ENCODE results near the gene KLF13. TPM values are rescaled to one million over a fixed set of nuclear protein-coding genes. Genes with fewer than 3 reads are reported as not detected.
"Not testable (repeated sequence)": the region's sequence is repeated elsewhere in the genome, so short reads cannot be mapped to it uniquely, and the experiment has no call there.

Gene KLF13
- total RNA-seq, 1 donor from 2014 or later = 44.6 TPM

GRCh38 chr15:31352911-31353811, 26.5 kb downstream of the KLF13 start:
- H3K9me3 Mint-ChIP-seq = no peaks in the 10 kb centered on the region
- peak overlapping the region; percentile 12 for H3K4me3 Mint-ChIP-seq
- no peak for TF ChIP-seq CTCF (conservative IDR thresholded peaks at IDR 0.05)
- peaks cover 48% of the 10 kb centered on the region for H3K4me1 Mint-ChIP-seq
- no peak for DNase-seq (ENCODE audit: low read depth, low spot score)
- H3K27ac Mint-ChIP-seq (ENCODE audit: unreplicated experiment) = peak overlapping the region; percentile 14
- no peaks in the 10 kb centered on the region for H3K36me3 Mint-ChIP-seq (ENCODE audit: low read depth)
- no peaks in the 10 kb centered on the region for H3K27me3 Mint-ChIP-seq (ENCODE audit: low read depth)

GRCh38 chr15:31353931-31354330, 27.3 kb downstream of the KLF13 start:
- Mint-ChIP-seq H3K4me1 (peaks cover 55% of the 10 kb centered on the region), H3K36me3 (ENCODE audit: low read depth) (no peaks in the 10 kb centered on the region), H3K4me3 (no peak overlapping the region), H3K9me3 (no peaks in the 10 kb centered on the region), H3K27me3 (ENCODE audit: low read depth) (no peaks in the 10 kb centered on the region), H3K27ac (ENCODE audit: unreplicated experiment) (no peak overlapping the region)
- no peak for TF ChIP-seq CTCF (conservative IDR thresholded peaks at IDR 0.05)
- DNase-seq (ENCODE audit: low read depth, low spot score) = no peak

- not testable (repeated sequence) for H3K4me3 Mint-ChIP-seq; H3K36me3 Mint-ChIP-seq (ENCODE audit: low read depth)
- H3K4me1 Mint-ChIP-seq = peaks cover 49% of the 10 kb centered on the region
Measured at GRCh38 chr15:31356097-31356496, 29.5 kb downstream of the KLF13 start.

GRCh38 chr15:31357148-31357547, 30.5 kb downstream of the KLF13 start:
- Mint-ChIP-seq H3K27ac (ENCODE audit: unreplicated experiment) (no peak overlapping the region), H3K4me1 (peaks cover 48% of the 10 kb centered on the region), H3K36me3 (ENCODE audit: low read depth) (no peaks in the 10 kb centered on the region), H3K4me3 (no peak overlapping the region), H3K27me3 (ENCODE audit: low read depth) (no peaks in the 10 kb centered on the region), H3K9me3 (no peaks in the 10 kb centered on the region)
- no peak for TF ChIP-seq CTCF (conservative IDR thresholded peaks at IDR 0.05)
- no peak for DNase-seq (ENCODE audit: low read depth, low spot score)

More at GRCh38 chr15:31356097-31356496, 29.5 kb downstream of the KLF13 start:
- not testable (repeated sequence) for H3K27ac Mint-ChIP-seq (ENCODE audit: unreplicated experiment); DNase-seq (ENCODE audit: low read depth, low spot score); H3K27me3 Mint-ChIP-seq (ENCODE audit: low read depth); H3K9me3 Mint-ChIP-seq

GRCh38 chr15:31358163-31358562, 31.5 kb downstream of the KLF13 start:
- Mint-ChIP-seq H3K9me3 (no peaks in the 10 kb centered on the region), H3K4me3 (no peak overlapping the region), H3K27me3 (ENCODE audit: low read depth) (no peaks in the 10 kb centered on the region), H3K27ac (ENCODE audit: unreplicated experiment) (no peak overlapping the region), H3K36me3 (ENCODE audit: low read depth) (no peaks in the 10 kb centered on the region), H3K4me1 (peaks cover 44% of the 10 kb centered on the region)
- no peak for TF ChIP-seq CTCF (conservative IDR thresholded peaks at IDR 0.05)
- no peak for DNase-seq (ENCODE audit: low read depth, low spot score)

All from neural crest cell (in vitro differentiated cells).